HG02884 (cell line): ENCODE measurements around the gene SLC25A17.
"Not testable (repeated sequence)": the region's sequence is repeated elsewhere in the genome, so short reads cannot be mapped to it uniquely, and the experiment has no call there.

Experiments
- ATAC-seq: cut with Tn5 transposase; IDR thresholded peaks from one replicate; pipeline ENCODE4 v1.9.1; 2021; ENCODE audit warnings: mild to moderate bottlenecking, moderate library complexity; ENCODE audit not compliant: unreplicated experiment

The SLC25A17 gene

DNA sequence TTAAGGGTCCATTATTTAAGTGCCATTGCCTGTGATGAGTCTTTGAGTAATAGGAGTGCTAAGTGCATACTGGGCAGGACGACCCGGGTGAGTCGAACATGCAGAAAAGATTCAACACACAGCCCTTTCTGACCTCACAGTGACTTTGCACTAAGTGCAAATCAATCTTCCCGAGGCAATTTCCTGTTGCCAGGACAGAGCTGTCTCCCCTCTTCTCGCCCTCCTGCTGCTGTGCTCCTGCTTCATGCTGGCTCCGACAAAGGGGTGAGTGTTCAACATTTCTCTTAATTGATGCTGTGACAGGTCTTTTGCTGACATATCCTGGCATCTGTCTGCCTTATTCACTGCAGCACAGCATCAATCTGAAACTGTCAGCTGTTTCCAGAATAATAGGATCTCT is 97.9 kb downstream of the SLC25A17 start:
- ATAC-seq: no peak

GRCh38 chr22:40720538-40721256 is 98.4 kb downstream of the SLC25A17 start:
- no peak for ATAC-seq

GRCh38 chr22:40720156-40720537 is 99.0 kb downstream of the SLC25A17 start:
- ATAC-seq: not testable (repeated sequence)
